Measurements from ENCODE around the gene SLC43A2. TPM values are rescaled to one million over a fixed set of nuclear protein-coding genes. Genes with fewer than 3 reads are reported as not detected.

SLC43A2 gene
- total and polyA plus RNA-seq, 2 of the 13 experiments (the other 11 are each of a cell fraction or from before 2014, with no cell fraction given): 7.3 to 20.0 TPM

GRCh38 chr17:1627982-1628855 lies at the start of gene SLC43A2 (continued):
- no peak for TF ChIP-seq NR2F6 (IDR thresholded peaks at IDR 0.05)
- TF ChIP-seq NR2F6 (CRISPR knock-in tag; IDR thresholded peaks at IDR 0.05): 0 out of 2 replicates have a peak, but pooled peaks have one; percentile 7
- TF ChIP-seq, protein P1, sequence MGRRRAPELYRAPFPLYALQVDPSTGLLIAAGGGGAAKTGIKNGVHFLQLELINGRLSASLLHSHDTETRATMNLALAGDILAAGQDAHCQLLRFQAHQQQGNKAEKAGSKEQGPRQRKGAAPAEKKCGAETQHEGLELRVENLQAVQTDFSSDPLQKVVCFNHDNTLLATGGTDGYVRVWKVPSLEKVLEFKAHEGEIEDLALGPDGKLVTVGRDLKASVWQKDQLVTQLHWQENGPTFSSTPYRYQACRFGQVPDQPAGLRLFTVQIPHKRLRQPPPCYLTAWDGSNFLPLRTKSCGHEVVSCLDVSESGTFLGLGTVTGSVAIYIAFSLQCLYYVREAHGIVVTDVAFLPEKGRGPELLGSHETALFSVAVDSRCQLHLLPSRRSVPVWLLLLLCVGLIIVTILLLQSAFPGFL (CRISPR knock-in tag; IDR thresholded peaks at IDR 0.05): no peak
- TF ChIP-seq XRCC5 (optimal IDR thresholded peaks at IDR 0.05; ENCODE audit: low read length): no peak
- peak; percentile 61; the same call in 1 of the 2 replicates for TF ChIP-seq ZNF431 (CRISPR knock-in tag; IDR thresholded peaks at IDR 0.05; ENCODE audit: borderline replicate concordance, low read depth)
- no peak for TF ChIP-seq KDM3A (CRISPR knock-in tag; IDR thresholded peaks at IDR 0.05; ENCODE audit: low read depth)
- TF ChIP-seq ZNF501 (CRISPR knock-in tag; IDR thresholded peaks at IDR 0.05): peak; percentile 61; the same call in 1 of the 2 replicates
- no peak for TF ChIP-seq SALL2 (CRISPR knock-in tag; IDR thresholded peaks at IDR 0.05)
- no peak for TF ChIP-seq ZBTB46 (CRISPR knock-in tag; IDR thresholded peaks at IDR 0.05; ENCODE audit: borderline replicate concordance)
- TF ChIP-seq, protein P2, sequence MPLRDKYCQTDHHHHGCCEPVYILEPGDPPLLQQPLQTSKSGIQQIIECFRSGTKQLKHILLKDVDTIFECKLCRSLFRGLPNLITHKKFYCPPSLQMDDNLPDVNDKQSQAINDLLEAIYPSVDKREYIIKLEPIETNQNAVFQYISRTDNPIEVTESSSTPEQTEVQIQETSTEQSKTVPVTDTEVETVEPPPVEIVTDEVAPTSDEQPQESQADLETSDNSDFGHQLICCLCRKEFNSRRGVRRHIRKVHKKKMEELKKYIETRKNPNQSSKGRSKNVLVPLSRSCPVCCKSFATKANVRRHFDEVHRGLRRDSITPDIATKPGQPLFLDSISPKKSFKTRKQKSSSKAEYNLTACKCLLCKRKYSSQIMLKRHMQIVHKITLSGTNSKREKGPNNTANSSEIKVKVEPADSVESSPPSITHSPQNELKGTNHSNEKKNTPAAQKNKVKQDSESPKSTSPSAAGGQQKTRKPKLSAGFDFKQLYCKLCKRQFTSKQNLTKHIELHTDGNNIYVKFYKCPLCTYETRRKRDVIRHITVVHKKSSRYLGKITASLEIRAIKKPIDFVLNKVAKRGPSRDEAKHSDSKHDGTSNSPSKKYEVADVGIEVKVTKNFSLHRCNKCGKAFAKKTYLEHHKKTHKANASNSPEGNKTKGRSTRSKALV (CRISPR knock-in tag; IDR thresholded peaks at IDR 0.05): no peak
- TF ChIP-seq, protein P3, sequence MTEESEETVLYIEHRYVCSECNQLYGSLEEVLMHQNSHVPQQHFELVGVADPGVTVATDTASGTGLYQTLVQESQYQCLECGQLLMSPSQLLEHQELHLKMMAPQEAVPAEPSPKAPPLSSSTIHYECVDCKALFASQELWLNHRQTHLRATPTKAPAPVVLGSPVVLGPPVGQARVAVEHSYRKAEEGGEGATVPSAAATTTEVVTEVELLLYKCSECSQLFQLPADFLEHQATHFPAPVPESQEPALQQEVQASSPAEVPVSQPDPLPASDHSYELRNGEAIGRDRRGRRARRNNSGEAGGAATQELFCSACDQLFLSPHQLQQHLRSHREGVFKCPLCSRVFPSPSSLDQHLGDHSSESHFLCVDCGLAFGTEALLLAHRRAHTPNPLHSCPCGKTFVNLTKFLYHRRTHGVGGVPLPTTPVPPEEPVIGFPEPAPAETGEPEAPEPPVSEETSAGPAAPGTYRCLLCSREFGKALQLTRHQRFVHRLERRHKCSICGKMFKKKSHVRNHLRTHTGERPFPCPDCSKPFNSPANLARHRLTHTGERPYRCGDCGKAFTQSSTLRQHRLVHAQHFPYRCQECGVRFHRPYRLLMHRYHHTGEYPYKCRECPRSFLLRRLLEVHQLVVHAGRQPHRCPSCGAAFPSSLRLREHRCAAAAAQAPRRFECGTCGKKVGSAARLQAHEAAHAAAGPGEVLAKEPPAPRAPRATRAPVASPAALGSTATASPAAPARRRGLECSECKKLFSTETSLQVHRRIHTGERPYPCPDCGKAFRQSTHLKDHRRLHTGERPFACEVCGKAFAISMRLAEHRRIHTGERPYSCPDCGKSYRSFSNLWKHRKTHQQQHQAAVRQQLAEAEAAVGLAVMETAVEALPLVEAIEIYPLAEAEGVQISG (CRISPR knock-in tag; IDR thresholded peaks at IDR 0.05): no peak
- TF ChIP-seq MIER2 (CRISPR knock-in tag; IDR thresholded peaks at IDR 0.05): no peak
- no peak for TF ChIP-seq PHF21A (CRISPR knock-in tag; IDR thresholded peaks at IDR 0.05)
- TF ChIP-seq ATF7 (IDR thresholded peaks at IDR 0.05): no peak
- no peak for TF ChIP-seq ATF7 (CRISPR knock-in tag; IDR thresholded peaks at IDR 0.05)
- 0 out of 2 replicates have a peak, but pooled peaks have one; percentile 23 for TF ChIP-seq ZNF737 (CRISPR knock-in tag; IDR thresholded peaks at IDR 0.05; ENCODE audit: borderline replicate concordance)
- TF ChIP-seq, protein P4, sequence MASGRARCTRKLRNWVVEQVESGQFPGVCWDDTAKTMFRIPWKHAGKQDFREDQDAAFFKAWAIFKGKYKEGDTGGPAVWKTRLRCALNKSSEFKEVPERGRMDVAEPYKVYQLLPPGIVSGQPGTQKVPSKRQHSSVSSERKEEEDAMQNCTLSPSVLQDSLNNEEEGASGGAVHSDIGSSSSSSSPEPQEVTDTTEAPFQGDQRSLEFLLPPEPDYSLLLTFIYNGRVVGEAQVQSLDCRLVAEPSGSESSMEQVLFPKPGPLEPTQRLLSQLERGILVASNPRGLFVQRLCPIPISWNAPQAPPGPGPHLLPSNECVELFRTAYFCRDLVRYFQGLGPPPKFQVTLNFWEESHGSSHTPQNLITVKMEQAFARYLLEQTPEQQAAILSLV (CRISPR knock-in tag; IDR thresholded peaks at IDR 0.05; ENCODE audit: borderline replicate concordance): no peak
- no peak for TF ChIP-seq TCF12 (IDR thresholded peaks at IDR 0.05)
- TF ChIP-seq TCF12 (CRISPR knock-in tag; IDR thresholded peaks at IDR 0.05): no peak
- TF ChIP-seq NR2F1 (CRISPR knock-in tag; IDR thresholded peaks at IDR 0.05): no peak

All from HepG2 (cell line).